ENCODE measurements around the gene CELSR1. TPM values are rescaled to one million over a fixed set of nuclear protein-coding genes. Genes with fewer than 3 reads are reported as not detected.

The CELSR1 gene
- total RNA-seq, 1 experiment from 2014 or later, result 14.2 TPM

GRCh38 chr22:46366801-46367706 is 170.4 kb downstream of the CELSR1 start:
- H3K4me1 ChIP-seq (ENCODE audit: insufficient read depth, low read length), result no peaks in the 10 kb centered on the region
- ATAC-seq (peak; percentile 16), DNase-seq (no peak)
- H3K79me2 ChIP-seq (ENCODE audit: low read length), result no peaks in the 10 kb centered on the region
- no peaks in the 10 kb centered on the region for H3K27me3 ChIP-seq (ENCODE audit: low read length)
- intact Hi-C loops (cut with micrococcal nuclease), result loop anchor here (1.0 kb wide), 1 partner anchor 175 kb away; no protein-coding TSS in a partner anchor
- ChIA-PET POLR2A (ENCODE audit: unreplicated experiment) (no interaction called here), CTCF (interaction anchor here (1.3 kb wide), 2 partner anchors 26 to 175 kb away, joined by 4 to 7 read pairs; no protein-coding TSS in a partner anchor)
- TF ChIP-seq EZH2phosphoT487 (IDR thresholded peaks at IDR 0.05; ENCODE audit: borderline replicate concordance, low read length) (no peak), EZH2 (IDR thresholded peaks at IDR 0.05; ENCODE audit: low read length, unreplicated experiment) (no peak)
- TF ChIP-seq, protein P1, sequence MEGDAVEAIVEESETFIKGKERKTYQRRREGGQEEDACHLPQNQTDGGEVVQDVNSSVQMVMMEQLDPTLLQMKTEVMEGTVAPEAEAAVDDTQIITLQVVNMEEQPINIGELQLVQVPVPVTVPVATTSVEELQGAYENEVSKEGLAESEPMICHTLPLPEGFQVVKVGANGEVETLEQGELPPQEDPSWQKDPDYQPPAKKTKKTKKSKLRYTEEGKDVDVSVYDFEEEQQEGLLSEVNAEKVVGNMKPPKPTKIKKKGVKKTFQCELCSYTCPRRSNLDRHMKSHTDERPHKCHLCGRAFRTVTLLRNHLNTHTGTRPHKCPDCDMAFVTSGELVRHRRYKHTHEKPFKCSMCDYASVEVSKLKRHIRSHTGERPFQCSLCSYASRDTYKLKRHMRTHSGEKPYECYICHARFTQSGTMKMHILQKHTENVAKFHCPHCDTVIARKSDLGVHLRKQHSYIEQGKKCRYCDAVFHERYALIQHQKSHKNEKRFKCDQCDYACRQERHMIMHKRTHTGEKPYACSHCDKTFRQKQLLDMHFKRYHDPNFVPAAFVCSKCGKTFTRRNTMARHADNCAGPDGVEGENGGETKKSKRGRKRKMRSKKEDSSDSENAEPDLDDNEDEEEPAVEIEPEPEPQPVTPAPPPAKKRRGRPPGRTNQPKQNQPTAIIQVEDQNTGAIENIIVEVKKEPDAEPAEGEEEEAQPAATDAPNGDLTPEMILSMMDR (conservative IDR thresholded peaks at IDR 0.05; ENCODE audit: low read depth, low read length), result no peak
- no peak overlapping the region for H2AFZ ChIP-seq (ENCODE audit: low read length)
- BruUV-seq (replicated peaks), result no TSS peak
- H3K4me3 ChIP-seq (ENCODE audit: low read length), result no peak overlapping the region
- no peak overlapping the region for H3K9ac ChIP-seq (ENCODE audit: low read length)
- no peaks in the 10 kb centered on the region for H3K9me3 ChIP-seq (ENCODE audit: low read length)
- no peaks in the 10 kb centered on the region for H3K9me2 ChIP-seq (replicated peaks; ENCODE audit: low read length)
- no peak overlapping the region for H3K27ac ChIP-seq (ENCODE audit: low read length)
- H3K4me2 ChIP-seq (ENCODE audit: low read length), result no peak overlapping the region
- H3K36me3 ChIP-seq (ENCODE audit: low read depth, low read length), result no peaks in the 10 kb centered on the region
- no peaks in the 10 kb centered on the region for H4K20me1 ChIP-seq (ENCODE audit: low read length)
- H3F3A ChIP-seq (ENCODE audit: low read length, unreplicated experiment), result no peaks in the 10 kb centered on the region

DNA sequence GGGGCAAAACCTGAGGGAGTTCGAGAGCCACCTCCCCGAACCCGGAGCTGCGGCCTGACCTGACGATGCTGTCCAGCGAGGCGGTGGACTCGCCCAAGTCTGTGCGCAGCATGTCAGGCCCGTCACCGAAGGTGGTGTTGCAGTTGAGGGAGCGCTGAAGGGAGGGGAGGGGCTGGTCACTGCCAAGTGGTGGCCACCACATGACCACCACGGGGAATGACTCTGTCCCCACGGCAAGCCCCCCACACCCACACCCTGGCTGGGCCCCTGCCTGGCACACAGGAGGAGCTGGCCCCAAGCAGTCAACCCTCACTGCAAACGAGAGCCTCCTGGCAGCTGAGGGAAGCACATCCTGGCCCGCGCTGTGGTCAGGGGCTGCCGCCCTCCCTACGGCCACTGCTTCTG is 171.1 kb downstream of the CELSR1 start:
- Histone ChIP-seq H3K4me2 (ENCODE audit: low read length) (no peak overlapping the region), H3K27me3 (ENCODE audit: low read length) (no peaks in the 10 kb centered on the region), H4K20me1 (ENCODE audit: low read length) (no peaks in the 10 kb centered on the region), H3K9me3 (ENCODE audit: low read length) (no peaks in the 10 kb centered on the region), H2AFZ (ENCODE audit: low read length) (no peak overlapping the region), H3K9ac (ENCODE audit: low read length) (no peak overlapping the region), H3K79me2 (ENCODE audit: low read length) (no peaks in the 10 kb centered on the region), H3K36me3 (ENCODE audit: low read depth, low read length) (no peaks in the 10 kb centered on the region), H3F3A (ENCODE audit: low read length, unreplicated experiment) (no peaks in the 10 kb centered on the region), H3K4me1 (ENCODE audit: insufficient read depth, low read length) (no peaks in the 10 kb centered on the region), H3K9me2 (replicated peaks; ENCODE audit: low read length) (no peaks in the 10 kb centered on the region), H3K4me3 (ENCODE audit: low read length) (no peak overlapping the region), H3K27ac (ENCODE audit: low read length) (no peak overlapping the region)
- ChIA-PET CTCF (no interaction called here), POLR2A (ENCODE audit: unreplicated experiment) (interaction anchor here (0.6 kb wide), 1 partner anchor 133 kb away, joined by 21 read pairs; no protein-coding TSS in a partner anchor)
- ATAC-seq (no peak), DNase-seq (no peak)
- TF ChIP-seq, protein P1 (conservative IDR thresholded peaks at IDR 0.05; ENCODE audit: low read depth, low read length), result no peak
- no peak for TF ChIP-seq EZH2phosphoT487 (IDR thresholded peaks at IDR 0.05; ENCODE audit: borderline replicate concordance, low read length)
- TF ChIP-seq EZH2 (IDR thresholded peaks at IDR 0.05; ENCODE audit: low read length, unreplicated experiment), result no peak
- intact Hi-C loops (cut with micrococcal nuclease), result no loop called here
- no TSS peak for BruUV-seq (replicated peaks)

DNA sequence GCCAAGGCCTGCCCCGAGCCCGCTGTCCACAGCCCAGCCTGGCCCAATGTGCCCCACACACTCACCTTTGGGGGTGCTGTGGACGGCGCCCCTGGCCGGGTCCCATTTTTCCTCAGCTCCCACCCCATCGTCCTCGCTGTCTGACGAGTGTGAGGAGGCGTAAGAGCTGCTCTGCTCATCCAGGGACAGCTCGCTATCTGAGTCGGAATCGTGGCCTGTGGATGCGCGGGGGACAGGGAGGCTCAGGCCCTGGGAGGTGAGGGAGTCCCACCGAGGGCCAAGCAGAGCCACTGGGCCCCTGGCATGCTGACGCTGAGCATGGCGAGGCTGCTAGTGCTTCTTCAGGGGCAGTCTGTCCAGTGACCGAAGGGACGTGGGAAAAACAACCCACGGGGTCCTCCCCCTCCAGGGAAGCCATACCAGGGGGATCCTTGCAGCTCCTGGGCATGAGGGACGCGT is 172.2 kb downstream of the CELSR1 start:
- DNase-seq, result no peak
- no peaks in the 10 kb centered on the region for H3F3A ChIP-seq (ENCODE audit: low read length, unreplicated experiment)
- no peaks in the 10 kb centered on the region for H3K4me1 ChIP-seq (ENCODE audit: insufficient read depth, low read length)
- ChIA-PET POLR2A (ENCODE audit: unreplicated experiment) (no interaction called here), CTCF (no interaction called here)
- H2AFZ ChIP-seq (ENCODE audit: low read length), result no peak overlapping the region
- H3K27me3 ChIP-seq (ENCODE audit: low read length), result no peaks in the 10 kb centered on the region
- no peak for ATAC-seq
- no peak overlapping the region for H3K4me3 ChIP-seq (ENCODE audit: low read length)
- TF ChIP-seq, protein P1 (conservative IDR thresholded peaks at IDR 0.05; ENCODE audit: low read depth, low read length), result no peak
- TF ChIP-seq EZH2 (IDR thresholded peaks at IDR 0.05; ENCODE audit: low read length, unreplicated experiment), result no peak
- no peak for TF ChIP-seq EZH2phosphoT487 (IDR thresholded peaks at IDR 0.05; ENCODE audit: borderline replicate concordance, low read length)
- H3K27ac ChIP-seq (ENCODE audit: low read length), result no peak overlapping the region
- no peaks in the 10 kb centered on the region for H4K20me1 ChIP-seq (ENCODE audit: low read length)
- no peaks in the 10 kb centered on the region for H3K79me2 ChIP-seq (ENCODE audit: low read length)
- no peaks in the 10 kb centered on the region for H3K9me3 ChIP-seq (ENCODE audit: low read length)
- intact Hi-C loops (cut with micrococcal nuclease), result no loop called here
- no peak overlapping the region for H3K4me2 ChIP-seq (ENCODE audit: low read length)
- no peak overlapping the region for H3K9ac ChIP-seq (ENCODE audit: low read length)
- no peaks in the 10 kb centered on the region for H3K36me3 ChIP-seq (ENCODE audit: low read depth, low read length)
- no TSS peak for BruUV-seq (replicated peaks)
- H3K9me2 ChIP-seq (replicated peaks; ENCODE audit: low read length), result no peaks in the 10 kb centered on the region

All from PC-3 (cell line).